GM23338 (cell line): ENCODE data around the gene CDC27. TPM values are rescaled to one million over a fixed set of nuclear protein-coding genes. Genes with fewer than 3 reads are reported as not detected.

Experiments
- ATAC-seq: fragments of 200-7000 bp; cut with Tn5 transposase; 3 replicates; pipeline ENCODE4 v1.9.1; 2020
- DNase-seq: peaks from one replicate; pipeline ENCODE4 v3.0.0-alpha.2; 2015; ENCODE audit warnings: low spot score
- H2AFZ ChIP-seq: fragments of 200-600 bp; sonication (generic); 2 replicates; pipeline ENCODE4 v1.8.0; 2016; ENCODE audit warnings: antibody characterized with exemption, mild to moderate bottlenecking, moderate library complexity
- H3F3A ChIP-seq: fragments of 200-600 bp; sonication (generic); replicated peaks from 2 replicates; pipeline ENCODE4 v1.8.0; 2017; ENCODE audit warnings: antibody characterized with exemption, mixed run types, low read depth
- H3K27ac ChIP-seq: fragments of 200-600 bp; sonication (generic); 2 replicates; pipeline ENCODE4 v1.6.1; 2016; ENCODE audit warnings: low read depth
- H3K27me3 ChIP-seq: fragments of 200-600 bp; sonication (generic); 2 replicates; pipeline ENCODE4 v1.8.0; 2016; ENCODE audit warnings: mild to moderate bottlenecking, mixed run types, moderate library complexity; ENCODE audit not compliant: insufficient read depth
- H3K36me3 ChIP-seq: fragments of 200-600 bp; sonication (generic); 2 replicates; pipeline ENCODE4 v1.8.0; 2016; ENCODE audit warnings: mild to moderate bottlenecking; ENCODE audit not compliant: insufficient read depth
- H3K4me1 ChIP-seq: fragments of 200-600 bp; sonication (generic); 2 replicates; pipeline ENCODE4 v1.8.0; 2016; ENCODE audit warnings: mild to moderate bottlenecking, moderate library complexity; ENCODE audit not compliant: insufficient read depth
- H3K4me2 ChIP-seq: fragments of 200-600 bp; sonication (generic); 2 replicates; pipeline ENCODE4 v1.7.1; 2017; ENCODE audit warnings: mixed run types
- H3K4me3 ChIP-seq: fragments of 200-600 bp; sonication (generic); 2 replicates; pipeline ENCODE4 v1.6.1; 2016; ENCODE audit warnings: mixed run types
- H3K79me2 ChIP-seq: fragments of 200-600 bp; sonication (generic); replicated peaks from 2 replicates; pipeline ENCODE4 v1.8.0; 2017; ENCODE audit warnings: mild to moderate bottlenecking; ENCODE audit not compliant: insufficient read depth
- H3K9me2 ChIP-seq: fragments of 200-600 bp; sonication (generic); 2 replicates; pipeline ENCODE4 v1.8.0; 2017; ENCODE audit not compliant: insufficient read depth
- H4K20me1 ChIP-seq: fragments of 200-600 bp; sonication (generic); replicated peaks from 2 replicates; pipeline ENCODE4 v1.8.0; 2017; ENCODE audit warnings: mild to moderate bottlenecking; ENCODE audit not compliant: insufficient read depth
- H3K27ac Mint-ChIP-seq: 2 replicates; pipeline ENCODE4 v1.8.0; 2020; ENCODE audit warnings: inconsistent platforms, mild to moderate bottlenecking, moderate library complexity, mixed read lengths
- H3K27me3 Mint-ChIP-seq: 3 replicates; pipeline ENCODE4 v1.8.0; 2022; ENCODE audit warnings: low read depth, mild to moderate bottlenecking, moderate library complexity, mixed read lengths, inconsistent platforms; ENCODE audit not compliant: insufficient read depth, poor library complexity
- H3K36me3 Mint-ChIP-seq: 3 replicates; pipeline ENCODE4 v1.8.0; 2021; ENCODE audit warnings: low read depth, mild to moderate bottlenecking, inconsistent platforms, moderate library complexity, mixed read lengths
- H3K4me1 Mint-ChIP-seq: 3 replicates; pipeline ENCODE4 v1.8.0; 2020; ENCODE audit warnings: mild to moderate bottlenecking, inconsistent platforms, mixed read lengths
- H3K4me3 Mint-ChIP-seq: 3 replicates; pipeline ENCODE4 v1.8.0; 2021; ENCODE audit warnings: moderate library complexity, mild to moderate bottlenecking, inconsistent platforms, mixed read lengths
- H3K9me3 Mint-ChIP-seq: 3 replicates; pipeline ENCODE4 v1.8.0; 2020; ENCODE audit warnings: moderate library complexity, mild to moderate bottlenecking, inconsistent platforms, mixed read lengths
- CREB1 ChIP-seq: fragments of 250-450 bp; sonication (Bioruptor Pico); IDR thresholded peaks from 2 replicates; pipeline ENCODE4 v1.5.0; 2020; ENCODE audit warnings: low read depth, mild to moderate bottlenecking, moderate library complexity
- CTCF ChIP-seq, 2 experiments: fragments of 200-600 bp in 1 of 2; sonication (generic) in 1 of 2; conservative IDR thresholded peaks; 2 replicates each; pipeline versions ENCODE4 v1.5.1 to v1.6.1; 2016 to 2017; ENCODE audit warnings: antibody characterized with exemption in 2 of 2, low read depth in 2 of 2, mild to moderate bottlenecking in 2 of 2, moderate library complexity in 1 of 2
- EZH2 ChIP-seq: fragments of 200-600 bp; sonication (generic); IDR thresholded peaks from one replicate; pipeline ENCODE4 v1.8.0; 2017; ENCODE audit warnings: antibody characterized with exemption, mild to moderate bottlenecking, low read depth; ENCODE audit not compliant: unreplicated experiment
- EZH2phosphoT487 ChIP-seq: fragments of 200-600 bp; sonication (generic); IDR thresholded peaks from one replicate; pipeline ENCODE4 v1.8.1; 2018; ENCODE audit warnings: antibody characterized with exemption; ENCODE audit not compliant: unreplicated experiment
- JUNB ChIP-seq: IDR thresholded peaks from one replicate; pipeline ENCODE4 v1.6.1; 2016; ENCODE audit warnings: antibody characterized with exemption; ENCODE audit not compliant: unreplicated experiment
- NANOG ChIP-seq: IDR thresholded peaks from 2 replicates; pipeline ENCODE4 v1.6.1; 2016; ENCODE audit warnings: antibody characterized with exemption, borderline replicate concordance
- POLR2AphosphoS5 ChIP-seq: IDR thresholded peaks from 2 replicates; pipeline ENCODE4 v1.6.1; 2016; ENCODE audit warnings: antibody characterized with exemption, low read depth
- STAT1 ChIP-seq: IDR thresholded peaks from one replicate; pipeline ENCODE4 v1.6.1; 2016; ENCODE audit warnings: antibody characterized with exemption; ENCODE audit not compliant: unreplicated experiment
- ZNF114 ChIP-seq: fragments of 250-450 bp; sonication (Bioruptor Pico); IDR thresholded peaks from 2 replicates; pipeline ENCODE4 v1.5.0; 2020; ENCODE audit warnings: mild to moderate bottlenecking, moderate library complexity
- ZNF331 ChIP-seq: fragments of 250-450 bp; sonication (Bioruptor Pico); IDR thresholded peaks from 2 replicates; pipeline ENCODE4 v1.5.0; 2020; ENCODE audit warnings: low read depth, mild to moderate bottlenecking, moderate library complexity
- ZNF462 ChIP-seq: fragments of 250-450 bp; sonication (Bioruptor Pico); IDR thresholded peaks from 2 replicates; pipeline ENCODE4 v1.5.0; 2020; ENCODE audit warnings: mild to moderate bottlenecking, moderate library complexity
- polyA plus RNA-seq: library from polyadenylated mRNA; unstranded; fragments of >200 nt; fragmentation: Nextera tagmentation; extraction: Ambion mirVana; gene quantifications from 2 replicates; pipeline ENCODE4 v1.2.1, GENCODE V29; 2016
- total RNA-seq: library from RNA; depleted of rRNA; stranded (reverse); fragments of >200 nt; shearing (Covaris generic); gene quantifications from 2 replicates; pipeline ENCODE4 v1.2.3, GENCODE V29; 2014

The CDC27 gene
- total and polyA plus RNA-seq, 2 experiments from 2014 or later: 49.7 to 85.5 TPM

- H3K4me1 ChIP-seq: peaks cover 2% of the 10 kb centered on the region; the same call in 1 of the 2 replicates
- Mint-ChIP-seq H3K36me3 (no peaks in the 10 kb centered on the region), H3K4me1 (peaks cover 8% of the 10 kb centered on the region), H3K9me3 (no peaks in the 10 kb centered on the region), H3K27ac (no peak overlapping the region), H3K27me3 (peaks cover 5% of the 10 kb centered on the region), H3K4me3 (no peak overlapping the region)
- H4K20me1 ChIP-seq: no peaks in the 10 kb centered on the region
- H3K36me3 ChIP-seq: no peaks in the 10 kb centered on the region
- no peak overlapping the region for H3K27ac ChIP-seq
- DNase-seq: no peak
- H3K9me2 ChIP-seq: no peaks in the 10 kb centered on the region
- H3K27me3 ChIP-seq: no peaks in the 10 kb centered on the region
- no peak for TF ChIP-seq EZH2phosphoT487
- no peak for TF ChIP-seq POLR2AphosphoS5
- no peak for TF ChIP-seq CREB1
- TF ChIP-seq CTCF (conservative IDR thresholded peaks at IDR 0.05; ENCODE audit: low read depth in 2 of 2): no peak
- TF ChIP-seq STAT1: no peak
- no peak for TF ChIP-seq NANOG
- no peak for TF ChIP-seq ZNF462
- TF ChIP-seq ZNF114: no peak
- no peak for TF ChIP-seq ZNF331 (CRISPR knock-in tag)
- no peak for TF ChIP-seq EZH2
- no peak for TF ChIP-seq JUNB
- no peaks in the 10 kb centered on the region for H3F3A ChIP-seq
- H3K79me2 ChIP-seq: no peaks in the 10 kb centered on the region
- ATAC-seq: no peak; the same call in 2 of the 3 replicates
- no peak overlapping the region for H2AFZ ChIP-seq
- no peak overlapping the region for H3K4me2 ChIP-seq
- H3K4me3 ChIP-seq: no peak overlapping the region
Observed at GRCh38 chr17:47210105-47210504, 21.0 kb upstream of the CDC27 start.
